HepG2 (cell line): ENCODE results near the gene LTBR. TPM values are rescaled to one million over a fixed set of nuclear protein-coding genes. Genes with fewer than 3 reads are reported as not detected.

ENCODE experiments used
- FOXJ3 ChIP-seq: sonication (generic); formaldehyde crosslinking; IDR thresholded peaks from 2 replicates; pipeline ENCODE4 v1.4.0; 2020; ENCODE audit warnings: missing genetic modification reagents, mild to moderate bottlenecking, borderline replicate concordance
- HNF4G ChIP-seq, 2 experiments: sonication (generic) in 1 of 2; formaldehyde crosslinking in 1 of 2; IDR thresholded peaks; 2 replicates each; pipeline versions ENCODE4 v1.4.0 to v1.6.1; 2011 to 2020; ENCODE audit warnings: borderline replicate concordance in 2 of 2, low read depth in 2 of 2, mild to moderate bottlenecking in 2 of 2, low read length in 1 of 2, missing genetic modification reagents in 1 of 2, moderate library complexity in 1 of 2
- MED13 ChIP-seq: sonication (generic); formaldehyde crosslinking; IDR thresholded peaks from 2 replicates; pipeline ENCODE4 v1.5.0; 2020; ENCODE audit warnings: missing genetic modification reagents
- MEIS1 ChIP-seq: sonication (generic); formaldehyde crosslinking; IDR thresholded peaks from 2 replicates; pipeline ENCODE4 v1.9.0; 2021; ENCODE audit warnings: mild to moderate bottlenecking, missing genetic modification reagents, moderate library complexity, borderline replicate concordance
- MIXL1 ChIP-seq: IDR thresholded peaks from 2 replicates; pipeline ENCODE4 v1.6.1; 2016
- SAP130 ChIP-seq: IDR thresholded peaks from 2 replicates; pipeline ENCODE4 v1.6.1; 2016; ENCODE audit warnings: low read depth
- XBP1 ChIP-seq: sonication (generic); formaldehyde crosslinking; IDR thresholded peaks from 2 replicates; pipeline ENCODE4 v1.5.0; 2020; ENCODE audit warnings: missing genetic modification reagents
- ZNF331 ChIP-seq: sonication (generic); formaldehyde crosslinking; IDR thresholded peaks from 2 replicates; pipeline ENCODE4 v1.4.0; 2020; ENCODE audit warnings: missing genetic modification reagents
- ZNF543 ChIP-seq: sonication (generic); formaldehyde crosslinking; IDR thresholded peaks from 2 replicates; pipeline ENCODE4 v1.4.0; 2020; ENCODE audit warnings: mild to moderate bottlenecking, missing genetic modification reagents
- ZNF687 ChIP-seq: sonication (generic); formaldehyde crosslinking; IDR thresholded peaks from 2 replicates; pipeline ENCODE4 v1.5.1; 2020; ENCODE audit warnings: mild to moderate bottlenecking, missing genetic modification reagents, moderate library complexity
- ZNF7 ChIP-seq: IDR thresholded peaks from 2 replicates; pipeline ENCODE4 v1.6.1; 2016; ENCODE audit warnings: missing biosample characterization, missing genetic modification reagents
- ZSCAN20 ChIP-seq: sonication (generic); formaldehyde crosslinking; IDR thresholded peaks from 2 replicates; pipeline ENCODE4 v1.4.0; 2020; ENCODE audit warnings: missing genetic modification reagents, mild to moderate bottlenecking, borderline replicate concordance
- polyA plus RNA-seq, 8 experiments: library from polyadenylated mRNA; depleted of rRNA in 3 of 8; stranded (reverse) in 7 of 8; unstranded in 1 of 8; fragments of >200 nt; fragmentation: Illumina TruSeq in 4 of 8; extraction: Trizol in 4 of 8; gene quantifications; 2 replicates each; pipeline versions ENCODE4 v1.2.1 to v1.2.3, GENCODE V29; 2011 to 2016; ENCODE audit warnings: low read depth in 4 of 8, missing spikeins in 1 of 8, mixed read lengths in 1 of 8; ENCODE audit not compliant: insufficient read depth in 1 of 8
- total RNA-seq, 5 experiments: library from RNA; depleted of rRNA; stranded (reverse); fragments of >200 nt; fragmentation: Illumina TruSeq; extraction: Trizol; gene quantifications; 2 replicates each; pipeline ENCODE4 v1.2.3, GENCODE V29; 2016; ENCODE audit warnings: low read depth in 1 of 5
- TF ChIP-seq, protein P1 (sequence below): IDR thresholded peaks from 2 replicates; pipeline ENCODE4 v1.6.1; 2016; ENCODE audit warnings: missing compliant biosample characterization, missing genetic modification reagents, borderline replicate concordance
- TF ChIP-seq, protein P2 (sequence below): sonication (generic); formaldehyde crosslinking; IDR thresholded peaks from 2 replicates; pipeline ENCODE4 v1.8.1; 2022; ENCODE audit warnings: low read depth, mild to moderate bottlenecking, missing genetic modification reagents
- TF ChIP-seq, protein P3 (sequence below): sonication (generic); formaldehyde crosslinking; IDR thresholded peaks from 2 replicates; pipeline ENCODE4 v1.4.0; 2020; ENCODE audit warnings: missing genetic modification reagents, low read depth, mild to moderate bottlenecking, borderline replicate concordance

Gene LTBR
- total and polyA plus RNA-seq, 2 of the 13 experiments (the other 11 are each of a cell fraction or from before 2014, with no cell fraction given) = 31.4 to 34.8 TPM

GRCh38 chr12:6384499-6385436 is 806 bp downstream of the LTBR start (continued):
- TF ChIP-seq ZNF7 (CRISPR knock-in tag) (no peak), ZNF687 (CRISPR knock-in tag) (peak; percentile 82), SAP130 (CRISPR knock-in tag) (peak; percentile 27; the same call in 1 of the 2 replicates), ZSCAN20 (CRISPR knock-in tag) (no peak), MIXL1 (no peak), FOXJ3 (CRISPR knock-in tag) (peak; percentile 34; the same call in 1 of the 2 replicates), XBP1 (CRISPR knock-in tag) (no peak), ZNF543 (CRISPR knock-in tag) (no peak), ZNF331 (no peak), MEIS1 (CRISPR knock-in tag) (no peak), HNF4G (IDR thresholded peaks at IDR 0.05; ENCODE audit: borderline replicate concordance, low read depth, low read length) (0 out of 2 replicates have a peak, but pooled peaks have one; percentile 27), HNF4G (CRISPR knock-in tag; IDR thresholded peaks at IDR 0.05; ENCODE audit: borderline replicate concordance, low read depth) (no peak), MED13 (CRISPR knock-in tag) (no peak)
- TF ChIP-seq, protein P1, sequence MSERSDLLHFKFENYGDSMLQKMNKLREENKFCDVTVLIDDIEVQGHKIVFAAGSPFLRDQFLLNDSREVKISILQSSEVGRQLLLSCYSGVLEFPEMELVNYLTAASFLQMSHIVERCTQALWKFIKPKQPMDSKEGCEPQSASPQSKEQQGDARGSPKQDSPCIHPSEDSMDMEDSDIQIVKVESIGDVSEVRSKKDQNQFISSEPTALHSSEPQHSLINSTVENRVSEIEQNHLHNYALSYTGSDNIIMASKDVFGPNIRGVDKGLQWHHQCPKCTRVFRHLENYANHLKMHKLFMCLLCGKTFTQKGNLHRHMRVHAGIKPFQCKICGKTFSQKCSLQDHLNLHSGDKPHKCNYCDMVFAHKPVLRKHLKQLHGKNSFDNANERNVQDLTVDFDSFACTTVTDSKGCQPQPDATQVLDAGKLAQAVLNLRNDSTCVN (CRISPR knock-in tag) = no peak
- TF ChIP-seq, protein P2, sequence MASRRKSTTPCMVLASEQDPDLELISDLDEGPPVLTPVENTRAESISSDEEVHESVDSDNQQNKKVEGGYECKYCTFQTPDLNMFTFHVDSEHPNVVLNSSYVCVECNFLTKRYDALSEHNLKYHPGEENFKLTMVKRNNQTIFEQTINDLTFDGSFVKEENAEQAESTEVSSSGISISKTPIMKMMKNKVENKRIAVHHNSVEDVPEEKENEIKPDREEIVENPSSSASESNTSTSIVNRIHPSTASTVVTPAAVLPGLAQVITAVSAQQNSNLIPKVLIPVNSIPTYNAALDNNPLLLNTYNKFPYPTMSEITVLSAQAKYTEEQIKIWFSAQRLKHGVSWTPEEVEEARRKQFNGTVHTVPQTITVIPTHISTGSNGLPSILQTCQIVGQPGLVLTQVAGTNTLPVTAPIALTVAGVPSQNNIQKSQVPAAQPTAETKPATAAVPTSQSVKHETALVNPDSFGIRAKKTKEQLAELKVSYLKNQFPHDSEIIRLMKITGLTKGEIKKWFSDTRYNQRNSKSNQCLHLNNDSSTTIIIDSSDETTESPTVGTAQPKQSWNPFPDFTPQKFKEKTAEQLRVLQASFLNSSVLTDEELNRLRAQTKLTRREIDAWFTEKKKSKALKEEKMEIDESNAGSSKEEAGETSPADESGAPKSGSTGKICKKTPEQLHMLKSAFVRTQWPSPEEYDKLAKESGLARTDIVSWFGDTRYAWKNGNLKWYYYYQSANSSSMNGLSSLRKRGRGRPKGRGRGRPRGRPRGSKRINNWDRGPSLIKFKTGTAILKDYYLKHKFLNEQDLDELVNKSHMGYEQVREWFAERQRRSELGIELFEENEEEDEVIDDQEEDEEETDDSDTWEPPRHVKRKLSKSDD = no peak
- TF ChIP-seq, protein P3, sequence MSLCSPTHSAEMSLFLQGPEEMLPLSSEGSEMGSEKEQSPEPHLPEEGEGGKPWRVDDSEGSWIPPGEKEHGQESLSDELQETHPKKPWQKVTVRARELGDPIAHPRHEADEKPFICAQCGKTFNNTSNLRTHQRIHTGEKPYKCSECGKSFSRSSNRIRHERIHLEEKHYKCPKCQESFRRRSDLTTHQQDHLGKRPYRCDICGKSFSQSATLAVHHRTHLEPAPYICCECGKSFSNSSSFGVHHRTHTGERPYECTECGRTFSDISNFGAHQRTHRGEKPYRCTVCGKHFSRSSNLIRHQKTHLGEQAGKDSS (CRISPR knock-in tag) = 0 out of 2 replicates have a peak, but pooled peaks have one; percentile 7
